ENCODE data around the gene TBK1.

The TBK1 gene

DNA sequence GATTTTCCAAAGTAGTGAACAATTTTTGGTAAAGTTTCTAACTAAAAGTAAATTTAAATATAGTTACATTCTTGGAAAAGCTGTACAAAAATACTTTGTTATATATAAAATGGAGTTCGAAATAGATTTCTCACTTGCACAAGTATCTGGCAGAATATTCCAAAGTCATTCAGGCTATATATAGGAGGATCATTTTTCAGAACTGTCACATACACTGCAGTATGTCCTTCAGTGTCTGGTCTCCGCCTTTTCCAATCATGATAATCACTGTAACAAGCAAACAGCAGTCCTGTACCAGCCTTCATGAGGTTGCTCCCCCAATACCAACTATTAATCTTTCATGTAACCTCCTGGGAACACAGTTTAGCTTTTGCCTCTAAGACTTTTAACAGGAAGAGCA lies 18.6 kb downstream of the TBK1 start:
- no peak for DNase-seq (ENCODE audit: low read depth)
- TF ChIP-seq, protein P1, sequence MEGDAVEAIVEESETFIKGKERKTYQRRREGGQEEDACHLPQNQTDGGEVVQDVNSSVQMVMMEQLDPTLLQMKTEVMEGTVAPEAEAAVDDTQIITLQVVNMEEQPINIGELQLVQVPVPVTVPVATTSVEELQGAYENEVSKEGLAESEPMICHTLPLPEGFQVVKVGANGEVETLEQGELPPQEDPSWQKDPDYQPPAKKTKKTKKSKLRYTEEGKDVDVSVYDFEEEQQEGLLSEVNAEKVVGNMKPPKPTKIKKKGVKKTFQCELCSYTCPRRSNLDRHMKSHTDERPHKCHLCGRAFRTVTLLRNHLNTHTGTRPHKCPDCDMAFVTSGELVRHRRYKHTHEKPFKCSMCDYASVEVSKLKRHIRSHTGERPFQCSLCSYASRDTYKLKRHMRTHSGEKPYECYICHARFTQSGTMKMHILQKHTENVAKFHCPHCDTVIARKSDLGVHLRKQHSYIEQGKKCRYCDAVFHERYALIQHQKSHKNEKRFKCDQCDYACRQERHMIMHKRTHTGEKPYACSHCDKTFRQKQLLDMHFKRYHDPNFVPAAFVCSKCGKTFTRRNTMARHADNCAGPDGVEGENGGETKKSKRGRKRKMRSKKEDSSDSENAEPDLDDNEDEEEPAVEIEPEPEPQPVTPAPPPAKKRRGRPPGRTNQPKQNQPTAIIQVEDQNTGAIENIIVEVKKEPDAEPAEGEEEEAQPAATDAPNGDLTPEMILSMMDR (IDR thresholded peaks at IDR 0.05; ENCODE audit: control insufficient read depth, insufficient read depth, low read depth, low read length, missing control alignments), result no peak

DNA sequence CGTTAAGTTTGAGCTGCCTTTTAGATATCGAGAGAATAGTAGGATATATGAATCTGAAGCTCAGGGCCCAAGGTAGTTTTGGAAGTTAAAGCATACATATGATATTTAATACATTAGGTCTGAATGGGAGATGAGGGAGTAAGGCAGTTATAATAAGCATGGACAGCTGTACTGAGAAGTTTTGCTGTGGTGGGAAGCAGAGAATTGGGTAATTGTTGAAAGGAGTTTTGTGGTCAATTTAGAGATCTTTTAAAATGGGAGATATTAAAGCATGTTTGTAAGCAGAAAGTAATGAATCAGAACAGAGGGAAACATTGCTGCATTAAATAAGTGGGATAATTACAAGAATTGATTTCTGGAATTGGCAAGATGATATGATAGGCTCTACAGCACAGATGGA lies 21.3 kb downstream of the TBK1 start:
- no peak for DNase-seq (ENCODE audit: low read depth)
- TF ChIP-seq, protein P1 (IDR thresholded peaks at IDR 0.05; ENCODE audit: control insufficient read depth, insufficient read depth, low read depth, low read length, missing control alignments), result no peak
- no peak overlapping the region for H3K4me3 ChIP-seq (ENCODE audit: control insufficient read depth, low read depth, low read length)

More for the DNA sequence above, 18.6 kb downstream of the TBK1 start:
- no peak overlapping the region for H3K4me3 ChIP-seq (ENCODE audit: control insufficient read depth, low read depth, low read length)

DNA sequence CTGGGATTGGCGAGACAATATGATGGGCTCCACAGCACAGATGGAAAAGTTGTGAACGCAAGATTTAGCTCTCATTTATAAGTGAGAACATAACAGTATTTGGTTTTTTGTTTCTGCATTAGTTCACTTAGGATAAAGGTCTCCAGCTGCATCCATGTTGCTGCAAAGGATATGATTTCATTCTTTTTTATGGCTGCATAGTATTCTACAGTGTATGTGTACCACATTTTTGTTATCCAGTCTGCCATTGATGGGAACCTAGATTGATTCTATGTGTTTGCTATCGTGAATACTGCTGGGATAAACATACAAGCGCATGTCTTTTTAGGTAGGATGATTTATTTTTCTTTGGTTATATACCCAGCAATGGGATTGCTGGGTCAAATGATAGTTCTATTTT lies 23.6 kb downstream of the TBK1 start:
- TF ChIP-seq, protein P1 (IDR thresholded peaks at IDR 0.05; ENCODE audit: control insufficient read depth, insufficient read depth, low read depth, low read length, missing control alignments), result no peak
- no peak overlapping the region for H3K4me3 ChIP-seq (ENCODE audit: control insufficient read depth, low read depth, low read length)
- DNase-seq (ENCODE audit: low read depth), result no peak

DNA sequence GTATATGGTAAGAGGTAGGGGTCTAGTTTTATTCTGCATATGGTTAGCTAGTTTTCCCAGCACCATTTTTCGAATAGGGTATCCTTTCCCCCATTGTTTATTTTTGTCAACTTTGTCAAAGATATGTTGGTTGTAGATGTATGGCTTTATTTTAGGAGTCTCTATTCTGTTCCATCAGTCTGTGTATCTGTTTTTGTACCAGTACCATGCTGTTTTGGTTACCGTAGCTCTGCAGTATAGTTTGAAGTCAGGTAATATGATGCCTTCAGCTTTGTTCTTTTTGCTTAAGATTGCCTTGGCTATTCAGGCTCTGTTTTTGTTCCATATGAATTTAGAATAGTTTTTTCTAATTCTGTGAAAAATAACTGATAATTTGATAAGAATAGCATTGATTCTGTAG lies 24.9 kb downstream of the TBK1 start:
- H3K4me3 ChIP-seq (ENCODE audit: control insufficient read depth, low read depth, low read length), result no peak overlapping the region
- no peak for DNase-seq (ENCODE audit: low read depth)
- TF ChIP-seq, protein P1 (IDR thresholded peaks at IDR 0.05; ENCODE audit: control insufficient read depth, insufficient read depth, low read depth, low read length, missing control alignments), result no peak

DNA sequence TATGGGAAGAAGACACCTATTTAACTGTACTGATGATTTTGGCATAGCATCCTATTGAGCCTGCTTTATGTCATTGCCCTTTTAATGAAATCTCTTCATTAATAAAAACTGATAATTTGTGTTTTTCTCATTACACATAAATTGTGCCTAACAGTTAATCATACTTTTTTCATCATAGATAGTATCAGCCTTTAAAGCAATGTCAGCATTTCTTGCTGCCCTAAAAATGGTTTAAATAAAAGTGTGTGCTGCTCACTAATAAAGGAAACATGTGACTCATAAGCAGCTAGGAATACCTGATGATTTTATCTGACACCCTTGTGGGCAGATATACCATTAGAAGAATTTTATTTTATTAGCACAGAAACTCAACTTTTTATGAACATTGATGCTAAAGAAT lies 26.7 kb downstream of the TBK1 start:
- H3K4me3 ChIP-seq (ENCODE audit: control insufficient read depth, low read depth, low read length), result no peak overlapping the region
- TF ChIP-seq, protein P1 (IDR thresholded peaks at IDR 0.05; ENCODE audit: control insufficient read depth, insufficient read depth, low read depth, low read length, missing control alignments), result no peak
- DNase-seq (ENCODE audit: low read depth), result no peak

DNA sequence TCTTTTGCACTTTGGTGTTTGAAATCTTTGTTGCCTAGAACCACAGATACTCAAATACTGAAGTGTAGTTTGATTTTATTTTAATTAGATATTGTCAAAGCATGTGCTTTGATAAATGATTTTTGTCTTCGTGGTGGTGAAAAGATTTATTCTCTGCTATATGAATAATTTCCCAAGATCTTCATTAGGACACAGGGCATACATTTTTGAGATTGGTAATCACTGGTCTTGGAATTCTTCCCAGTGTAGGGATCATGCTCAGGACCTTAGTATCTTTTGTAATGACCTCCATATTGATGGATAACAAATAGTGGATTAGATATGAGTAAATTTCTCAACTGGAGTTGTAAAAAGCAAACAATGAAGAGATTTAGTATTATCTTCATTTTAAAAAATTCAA lies 28.2 kb downstream of the TBK1 start:
- DNase-seq (ENCODE audit: low read depth), result no peak
- TF ChIP-seq, protein P1 (IDR thresholded peaks at IDR 0.05; ENCODE audit: control insufficient read depth, insufficient read depth, low read depth, low read length, missing control alignments), result no peak
- no peak overlapping the region for H3K4me3 ChIP-seq (ENCODE audit: control insufficient read depth, low read depth, low read length)

DNA sequence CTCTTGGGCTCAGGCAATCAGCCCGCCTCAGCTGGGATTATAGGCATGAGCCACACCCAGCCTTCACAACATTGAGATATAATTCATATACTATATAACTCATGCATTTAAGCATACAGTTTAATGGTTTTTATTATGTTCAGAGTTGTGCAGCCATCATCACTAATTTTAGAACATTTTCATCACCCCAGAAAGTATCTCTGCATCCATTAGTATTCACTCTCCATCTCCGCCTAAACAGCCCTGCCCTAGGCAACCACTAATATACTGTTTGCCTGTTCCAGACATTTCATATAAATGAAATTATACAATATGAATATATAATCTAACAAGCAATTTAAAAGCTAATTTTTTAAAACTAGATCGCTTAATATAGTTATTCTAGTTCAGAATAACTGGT lies 34.7 kb downstream of the TBK1 start:
- H3K4me3 ChIP-seq (ENCODE audit: control insufficient read depth, low read depth, low read length), result no peak overlapping the region
- TF ChIP-seq, protein P1 (IDR thresholded peaks at IDR 0.05; ENCODE audit: control insufficient read depth, insufficient read depth, low read depth, low read length, missing control alignments), result no peak
- DNase-seq (ENCODE audit: low read depth), result no peak

Data from AG09309 (cell line).